Testis (tissue), 3 donors: ENCODE results near the gene SLC19A1. TPM values are rescaled to one million over a fixed set of nuclear protein-coding genes. Genes with fewer than 3 reads are reported as not detected.

Experiments
- DNase-seq: peaks from one replicate; pipeline ENCODE4 v3.0.0-alpha.2; 2019
- H3K27ac ChIP-seq, 2 donors: fragments of 200-600 bp; sonication (generic); one replicate each; pipeline ENCODE4 v1.5.1; 2019
- H3K27me3 ChIP-seq: fragments of 200-600 bp; sonication (generic); one replicate; pipeline ENCODE4 v1.5.1; 2019
- H3K36me3 ChIP-seq: fragments of 200-600 bp; sonication (generic); one replicate; pipeline ENCODE4 v1.5.1; 2017; ENCODE audit warnings: low read depth; ENCODE audit errors: missing control alignments
- H3K4me1 ChIP-seq: fragments of 200-600 bp; sonication (generic); one replicate; pipeline ENCODE4 v1.5.1; 2019
- H3K4me3 ChIP-seq, 2 donors: fragments of 200-600 bp; sonication (generic); one replicate each; pipeline ENCODE4 v1.5.1; 2017 to 2019
- H3K9me3 ChIP-seq: fragments of 200-600 bp; sonication (generic); one replicate; pipeline ENCODE4 v1.5.1; 2017
- CTCF ChIP-seq, 3 experiments: fragments of 450-650 bp in 2 of 3; fragments of 200-600 bp in 1 of 3; sonication (generic) in 1 of 3; IDR thresholded peaks; one replicate each; pipeline ENCODE4 v1.5.1; 2016 to 2019; ENCODE audit warnings: antibody characterized with exemption in 3 of 3, mild to moderate bottlenecking in 2 of 3, moderate library complexity in 1 of 3
- POLR2A ChIP-seq: fragments of 450-650 bp; IDR thresholded peaks from one replicate; pipeline ENCODE4 v1.6.1; 2017; ENCODE audit warnings: antibody characterized with exemption, mild to moderate bottlenecking, moderate library complexity
- WGBS, 2 donors: methylation state at CpG; one replicate each; pipeline ENCODE4 v1.1.5; 2018; 5-methylcytosine and 5-hydroxymethylcytosine counted together
- intact Hi-C: fragments of 100-400 bp; cut with DNase I; formaldehyde crosslinking; loops from one replicate; pipeline ENCODE4 v1.15.1; 2023; ENCODE audit warnings: low total_unique reads
- polyA plus RNA-seq: library from polyadenylated mRNA; stranded (reverse); fragments of 350-450 nt; fragmentation: Illumina TruSeq; extraction: RNeasy Lipid Tissue Mini Kit (QIAGEN cat#74804); gene quantifications from one replicate; pipeline ENCODE4 v1.2.3, GENCODE V29; 2014; ENCODE audit warnings: low read depth, low replicate concordance; ENCODE audit not compliant: insufficient read depth
- total RNA-seq, 2 donors: library from RNA; depleted of rRNA; stranded (reverse); fragments of >200 nt; gene quantifications; one replicate each; pipeline ENCODE4 v1.2.3, GENCODE V29; 2016

SLC19A1 gene
- total and polyA plus RNA-seq, 3 donors from 2014 or later, result 5.5 to 17.4 (median 15.7) TPM

- no peak overlapping the region for H3K27ac ChIP-seq
- no peaks in the 10 kb centered on the region for H3K27me3 ChIP-seq
- no peak for TF ChIP-seq CTCF (IDR thresholded peaks at IDR 0.05)
- TF ChIP-seq POLR2A, result no peak
- no peak overlapping the region for H3K4me3 ChIP-seq
- no peaks in the 10 kb centered on the region for H3K9me3 ChIP-seq
- H3K36me3 ChIP-seq, result no peaks in the 10 kb centered on the region
- intact Hi-C loops, result no loop called here
- 97 to 98% methylated on average over 3 of the region's 3 CpGs for WGBS, 2 donors
- no peak for DNase-seq
- no peaks in the 10 kb centered on the region for H3K4me1 ChIP-seq
Measured at GRCh38 chr21:45507888-45508508, 34.2 kb downstream of the SLC19A1 start.

- Histone ChIP-seq H3K9me3 (no peaks in the 10 kb centered on the region), H3K4me3 (no peak overlapping the region), H3K27ac (no peak overlapping the region), H3K4me1 (no peaks in the 10 kb centered on the region), H3K36me3 (no peaks in the 10 kb centered on the region), H3K27me3 (no peaks in the 10 kb centered on the region)
- no peak for TF ChIP-seq POLR2A
- no peak for TF ChIP-seq CTCF (IDR thresholded peaks at IDR 0.05)
- intact Hi-C loops, result no loop called here
- no peak for DNase-seq
- WGBS, 2 donors, result 83 to 87% methylated on average over 5 to 9 of the region's 9 CpGs
Measured at GRCh38 chr21:45507523-45507875, 34.7 kb downstream of the SLC19A1 start.

- Histone ChIP-seq H3K27me3 (no peaks in the 10 kb centered on the region), H3K27ac (no peak overlapping the region), H3K9me3 (no peaks in the 10 kb centered on the region), H3K4me1 (no peaks in the 10 kb centered on the region), H3K4me3 (no peak overlapping the region), H3K36me3 (no peaks in the 10 kb centered on the region)
- no peak for TF ChIP-seq POLR2A
- no peak for TF ChIP-seq CTCF (IDR thresholded peaks at IDR 0.05)
- intact Hi-C loops, result no loop called here
- WGBS, 2 donors, result 93% methylated on average over 9 of the region's 13 CpGs; no CpG with 5 or more reads in 1 of the 2 donors
- DNase-seq, result no peak
Measured at GRCh38 chr21:45506836-45507522, 35.3 kb downstream of the SLC19A1 start.

- Histone ChIP-seq H3K4me1 (no peaks in the 10 kb centered on the region), H3K27ac (no peak overlapping the region), H3K4me3 (no peak overlapping the region), H3K36me3 (no peaks in the 10 kb centered on the region), H3K9me3 (no peaks in the 10 kb centered on the region), H3K27me3 (no peaks in the 10 kb centered on the region)
- 83 to 91% methylated on average over 21 to 22 of the region's 22 CpGs for whole genome bisulfite sequencing, 2 donors
- no peak for DNase-seq
- intact Hi-C loops, result no loop called here
- TF ChIP-seq POLR2A, result no peak
- TF ChIP-seq CTCF (IDR thresholded peaks at IDR 0.05), result no peak
Measured at GRCh38 chr21:45506241-45506817, 35.9 kb downstream of the SLC19A1 start.
